HG02588 (cell line): ENCODE data around the gene SLIT2.

ENCODE experiments used
- ATAC-seq: cut with Tn5 transposase; IDR thresholded peaks from one replicate; pipeline ENCODE4 v1.9.1; 2021; ENCODE audit warnings: mild to moderate bottlenecking, moderate library complexity; ENCODE audit not compliant: unreplicated experiment

SLIT2 gene

GRCh38 chr4:20262221-20262620, 10.5 kb downstream of the SLIT2 start:
- no peak for ATAC-seq

DNA sequence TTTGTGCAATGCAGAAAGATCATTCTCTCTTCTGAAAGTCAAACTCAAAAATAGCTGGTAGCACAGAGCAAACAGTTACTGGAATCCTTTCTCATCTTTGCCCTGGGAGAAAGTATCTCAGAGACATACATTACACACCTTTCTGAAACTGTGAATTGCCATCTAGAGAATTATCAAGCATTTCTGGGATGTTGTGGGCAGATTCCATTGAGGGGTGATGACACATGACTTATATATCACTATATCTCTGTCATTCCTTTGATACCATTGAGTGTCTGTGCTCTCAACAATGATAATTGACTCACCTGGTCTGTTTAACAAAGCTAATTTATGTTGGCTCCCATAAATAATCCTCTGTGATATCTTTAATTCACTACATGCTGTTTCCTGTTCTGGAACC, 13.0 kb downstream of the SLIT2 start:
- no peak for ATAC-seq

- ATAC-seq, result no peak
Observed at GRCh38 chr4:20265726-20266125, 14.0 kb downstream of the SLIT2 start.

GRCh38 chr4:20266215-20267082, 14.7 kb downstream of the SLIT2 start:
- ATAC-seq, result no peak

DNA sequence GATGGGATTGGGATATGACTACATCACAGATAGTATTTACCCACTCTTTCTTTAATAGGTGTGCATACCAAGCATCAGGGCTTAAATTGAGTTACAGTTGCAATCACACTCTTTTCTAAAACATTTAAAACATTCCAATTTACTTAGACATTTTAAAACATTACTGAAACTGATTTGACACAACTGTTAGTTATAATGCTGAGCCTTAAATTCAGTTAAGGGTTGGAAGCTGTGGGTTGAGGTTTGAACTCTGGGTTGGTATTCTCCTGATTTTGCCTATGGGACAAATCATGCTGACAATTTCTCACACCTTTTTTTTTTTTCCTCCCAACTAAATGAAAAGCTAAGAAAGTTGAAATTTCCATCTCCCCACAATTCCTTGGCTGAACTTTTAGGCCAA, 16.3 kb downstream of the SLIT2 start:
- no peak for ATAC-seq

GRCh38 chr4:20269320-20269719, 17.6 kb downstream of the SLIT2 start:
- no peak for ATAC-seq

GRCh38 chr4:20271950-20272349, 20.2 kb downstream of the SLIT2 start:
- ATAC-seq, result no peak

- ATAC-seq, result no peak
Observed at GRCh38 chr4:20272411-20272872, 20.7 kb downstream of the SLIT2 start.

- ATAC-seq, result no peak
Observed at GRCh38 chr4:20273793-20274192, 22.1 kb downstream of the SLIT2 start.

- no peak for ATAC-seq
Observed at GRCh38 chr4:20276848-20277247, 25.1 kb downstream of the SLIT2 start.

DNA sequence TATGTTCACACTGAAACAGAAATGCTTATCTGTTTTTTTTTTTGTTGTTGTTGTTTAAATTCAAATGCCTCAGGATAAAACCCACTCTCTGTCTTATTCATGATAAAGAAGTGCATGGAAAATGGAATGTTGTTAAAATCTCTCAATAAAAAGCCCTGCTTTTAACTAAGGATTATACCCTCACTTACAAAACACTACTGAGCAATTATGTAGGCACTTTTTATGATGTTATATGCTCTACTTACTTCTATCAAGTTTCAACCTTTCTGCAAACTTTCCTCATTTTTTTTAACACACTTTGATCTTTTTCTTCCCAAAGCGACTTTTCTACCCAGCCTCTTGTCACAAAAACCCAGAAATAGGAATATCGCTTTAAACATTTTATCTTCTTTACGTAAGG, 26.5 kb downstream of the SLIT2 start:
- ATAC-seq, result no peak

DNA sequence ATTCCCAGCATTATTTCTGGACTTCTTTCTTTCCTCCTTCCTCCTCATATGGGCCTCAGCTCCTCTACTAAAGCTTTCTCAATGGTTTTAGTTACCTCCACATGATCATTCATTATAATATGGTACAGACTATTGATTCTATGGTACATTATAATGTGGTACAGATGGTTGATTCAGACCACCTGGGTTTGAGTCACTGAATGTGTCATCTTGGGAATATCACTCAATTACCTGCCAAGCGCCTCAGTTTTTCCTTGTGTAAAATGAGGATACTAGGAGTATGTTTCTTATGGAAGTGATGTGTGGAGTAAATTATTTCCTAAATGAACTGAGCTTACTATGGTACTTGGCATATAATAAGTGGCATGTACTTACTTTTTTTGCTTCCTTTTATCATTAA, 27.7 kb downstream of the SLIT2 start:
- no peak for ATAC-seq

- ATAC-seq, result no peak
Observed at GRCh38 chr4:20281453-20281852, 29.7 kb downstream of the SLIT2 start.

DNA sequence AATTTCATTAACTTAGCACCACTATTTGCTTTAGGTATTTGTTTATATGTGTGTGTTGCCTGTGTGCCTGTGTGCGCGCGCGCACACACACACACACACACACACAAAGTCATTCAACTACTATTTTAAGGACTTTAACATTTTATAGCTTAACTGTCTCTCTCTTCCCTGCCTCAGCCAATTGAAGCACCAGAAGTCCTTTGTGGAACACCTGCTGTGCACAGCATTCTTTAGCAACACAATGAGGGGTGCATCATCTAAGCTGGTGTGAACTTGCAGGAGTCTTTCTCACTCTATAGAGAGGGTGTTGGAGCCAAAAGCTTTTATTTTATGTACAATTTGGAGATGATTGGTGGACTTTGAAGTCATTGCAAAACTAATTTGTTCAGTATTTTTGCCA, 31.3 kb downstream of the SLIT2 start:
- no peak for ATAC-seq

GRCh38 chr4:20284990-20285389, 33.3 kb downstream of the SLIT2 start:
- no peak for ATAC-seq

- ATAC-seq, result no peak
Observed at GRCh38 chr4:20287246-20287645, 35.5 kb downstream of the SLIT2 start.

GRCh38 chr4:20288047-20288650, 36.4 kb downstream of the SLIT2 start:
- ATAC-seq, result no peak

DNA sequence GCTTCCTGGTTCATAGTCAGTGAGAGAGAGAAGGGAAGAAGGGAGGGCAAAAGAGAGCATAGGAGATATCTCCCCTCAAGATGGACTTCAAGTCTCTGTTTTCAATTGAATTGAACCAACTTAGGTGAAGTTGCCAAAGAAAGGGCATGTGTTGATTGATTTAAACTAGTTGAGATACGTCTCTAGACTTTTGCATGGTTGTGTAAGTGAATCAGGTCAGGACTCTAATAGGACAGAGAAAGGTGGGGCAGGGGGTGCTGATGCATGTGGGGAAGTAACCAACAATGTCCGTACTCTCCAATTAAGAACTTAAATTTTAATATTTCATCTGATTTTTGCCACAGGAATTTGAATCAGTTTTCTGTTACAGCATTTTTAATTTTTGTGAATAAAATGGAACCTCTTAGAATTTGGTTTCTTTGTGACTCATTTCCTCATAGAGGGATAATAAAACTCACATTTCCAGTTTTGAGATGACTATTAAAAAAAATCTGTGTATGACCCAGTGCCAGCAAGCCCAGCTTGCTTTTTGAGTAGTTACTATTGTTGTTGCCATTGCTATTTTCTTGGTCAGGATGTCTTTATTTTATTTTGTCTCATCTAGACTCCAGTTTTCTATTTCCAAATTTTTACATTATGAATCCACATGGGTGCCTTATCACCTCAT, 37.3 kb downstream of the SLIT2 start:
- ATAC-seq, result no peak

DNA sequence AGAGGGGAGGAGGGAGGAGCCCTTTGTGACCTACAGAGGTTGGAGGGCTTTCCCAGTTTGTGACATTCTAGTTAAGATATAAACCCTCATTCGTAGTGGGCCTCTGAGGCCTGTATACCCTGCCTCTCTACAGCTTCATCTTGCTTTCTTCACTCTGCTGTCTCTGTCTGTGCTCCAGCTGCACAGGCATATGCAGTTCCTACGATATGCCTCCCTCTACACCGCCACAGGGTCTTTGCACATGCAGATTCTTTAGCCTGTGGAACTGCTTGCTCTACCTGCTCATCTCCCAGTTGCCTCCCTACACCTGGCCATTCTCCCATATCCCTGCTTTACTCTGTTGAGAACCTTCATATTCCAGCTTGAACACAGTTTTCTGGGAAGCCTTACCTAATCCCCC, 38.1 kb downstream of the SLIT2 start:
- ATAC-seq, result no peak

DNA sequence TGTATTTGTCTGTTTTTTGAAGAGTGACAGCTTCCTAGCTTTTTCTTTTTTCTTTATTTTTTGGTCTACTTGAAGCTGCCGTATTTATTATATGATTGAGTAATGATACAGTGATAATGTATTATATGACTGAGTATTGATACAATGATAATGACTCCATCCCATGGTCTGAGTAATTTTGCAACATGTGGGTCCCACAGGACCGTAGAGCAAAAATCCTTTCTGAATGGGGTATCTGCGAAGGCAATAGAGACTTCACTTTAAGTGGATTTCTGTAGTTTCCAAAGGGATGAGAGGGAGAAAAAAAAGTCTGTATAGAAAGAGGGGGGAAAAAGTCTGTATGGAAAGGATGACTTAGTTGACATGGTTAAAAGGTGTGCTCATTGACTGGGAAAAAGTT, 41.0 kb downstream of the SLIT2 start:
- no peak for ATAC-seq

- no peak for ATAC-seq
Observed at GRCh38 chr4:20297261-20297660, 45.6 kb downstream of the SLIT2 start.

- no peak for ATAC-seq
Observed at GRCh38 chr4:20297783-20298182, 46.1 kb downstream of the SLIT2 start.
